Suprapubic skin (tissue), 4 donors: ENCODE results near the gene DIP2C. TPM values are rescaled to one million over a fixed set of nuclear protein-coding genes. Genes with fewer than 3 reads are reported as not detected.
"Not testable (repeated sequence)": the region's sequence is repeated elsewhere in the genome, so short reads cannot be mapped to it uniquely, and the experiment has no call there.

ENCODE experiments used
- DNase-seq, 2 donors: peaks; one replicate each; pipeline ENCODE4 v3.0.0-alpha.2; 2019; ENCODE audit warnings: low spot score in 2 of 2
- H3K27ac ChIP-seq: fragments of 200-600 bp; sonication (generic); one replicate; pipeline ENCODE4 v1.5.1; 2019
- H3K27me3 ChIP-seq: fragments of 200-600 bp; sonication (generic); one replicate; pipeline ENCODE4 v1.5.1; 2019
- H3K36me3 ChIP-seq: fragments of 200-600 bp; sonication (generic); one replicate; pipeline ENCODE4 v1.5.1; 2019
- H3K4me1 ChIP-seq: fragments of 200-600 bp; sonication (generic); one replicate; pipeline ENCODE4 v1.5.1; 2019
- H3K4me3 ChIP-seq: fragments of 200-600 bp; sonication (generic); one replicate; pipeline ENCODE4 v1.5.1; 2019; ENCODE audit warnings: mild to moderate bottlenecking
- H3K9me3 ChIP-seq: fragments of 200-600 bp; sonication (generic); one replicate; pipeline ENCODE4 v1.5.1; 2019
- EP300 ChIP-seq: sonication (generic); formaldehyde crosslinking; IDR thresholded peaks from one replicate; pipeline ENCODE4 v1.6.1; 2017; ENCODE audit warnings: antibody characterized with exemption
- POLR2A ChIP-seq, 2 donors: fragments of 450-650 bp; IDR thresholded peaks; one replicate each; pipeline ENCODE4 v1.6.1; 2017; ENCODE audit warnings: antibody characterized with exemption in 2 of 2, mild to moderate bottlenecking in 2 of 2, moderate library complexity in 2 of 2
- POLR2AphosphoS5 ChIP-seq, 3 donors: sonication (generic); formaldehyde crosslinking; IDR thresholded peaks; one replicate each; pipeline ENCODE4 v1.6.1; 2017; ENCODE audit warnings: antibody characterized with exemption in 3 of 3
- WGBS: methylation state at CpG from one replicate; pipeline ENCODE4 v1.1.5; 2018; 5-methylcytosine and 5-hydroxymethylcytosine counted together
- total RNA-seq, 4 donors: library from RNA; depleted of rRNA; stranded (reverse); fragments of >200 nt; gene quantifications; one replicate each; pipeline ENCODE4 v1.1.0, GENCODE V29; 2016
- TF ChIP-seq, protein P1 (sequence below), 2 donors: fragments of 200-600 bp in 1 of 2; fragments of 450-650 bp in 1 of 2; sonication (generic) in 1 of 2; IDR thresholded peaks; one replicate each; pipeline ENCODE4 v1.5.1; 2016 to 2019; ENCODE audit warnings: antibody characterized with exemption in 2 of 2, mild to moderate bottlenecking in 1 of 2, moderate library complexity in 1 of 2

DIP2C gene
- total RNA-seq, 4 donors from 2014 or later = 6.7 to 23.3 (median 14.7) TPM

- Histone ChIP-seq H3K36me3 (no peaks in the 10 kb centered on the region), H3K27ac (no peak overlapping the region), H3K4me1 (peaks cover 21% of the 10 kb centered on the region), H3K4me3 (no peak overlapping the region), H3K27me3 (no peaks in the 10 kb centered on the region), H3K9me3 (no peaks in the 10 kb centered on the region)
- DNase-seq = no peak
- 89% methylated on average over 18 of the region's 18 CpGs for WGBS
- TF ChIP-seq, protein P1, sequence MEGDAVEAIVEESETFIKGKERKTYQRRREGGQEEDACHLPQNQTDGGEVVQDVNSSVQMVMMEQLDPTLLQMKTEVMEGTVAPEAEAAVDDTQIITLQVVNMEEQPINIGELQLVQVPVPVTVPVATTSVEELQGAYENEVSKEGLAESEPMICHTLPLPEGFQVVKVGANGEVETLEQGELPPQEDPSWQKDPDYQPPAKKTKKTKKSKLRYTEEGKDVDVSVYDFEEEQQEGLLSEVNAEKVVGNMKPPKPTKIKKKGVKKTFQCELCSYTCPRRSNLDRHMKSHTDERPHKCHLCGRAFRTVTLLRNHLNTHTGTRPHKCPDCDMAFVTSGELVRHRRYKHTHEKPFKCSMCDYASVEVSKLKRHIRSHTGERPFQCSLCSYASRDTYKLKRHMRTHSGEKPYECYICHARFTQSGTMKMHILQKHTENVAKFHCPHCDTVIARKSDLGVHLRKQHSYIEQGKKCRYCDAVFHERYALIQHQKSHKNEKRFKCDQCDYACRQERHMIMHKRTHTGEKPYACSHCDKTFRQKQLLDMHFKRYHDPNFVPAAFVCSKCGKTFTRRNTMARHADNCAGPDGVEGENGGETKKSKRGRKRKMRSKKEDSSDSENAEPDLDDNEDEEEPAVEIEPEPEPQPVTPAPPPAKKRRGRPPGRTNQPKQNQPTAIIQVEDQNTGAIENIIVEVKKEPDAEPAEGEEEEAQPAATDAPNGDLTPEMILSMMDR (IDR thresholded peaks at IDR 0.05) = no peak
- no peak for TF ChIP-seq POLR2A (IDR thresholded peaks at IDR 0.05)
Observed at GRCh38 chr10:513393-513792, 176.1 kb downstream of the DIP2C start.

DNA sequence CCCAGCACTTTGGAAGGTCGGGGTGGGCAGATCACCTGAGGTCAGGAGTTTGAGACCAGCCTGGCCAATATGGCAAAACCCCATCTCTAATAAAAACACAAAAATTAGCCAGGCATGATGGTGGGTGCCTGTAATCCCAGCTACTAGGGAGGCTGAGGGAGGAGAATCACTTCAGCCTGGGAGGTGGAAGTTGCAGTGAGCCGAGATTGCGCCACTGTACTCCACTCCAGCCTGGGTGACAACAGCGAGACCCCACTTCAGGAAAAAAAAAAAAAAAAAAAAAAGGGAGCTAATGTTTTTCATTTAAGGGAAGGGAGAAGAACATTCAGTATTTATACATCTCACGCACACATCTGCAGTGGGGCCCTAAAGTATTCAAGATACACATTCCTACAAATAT, 176.8 kb downstream of the DIP2C start:
- peaks cover 21% of the 10 kb centered on the region for H3K4me1 ChIP-seq
- not testable (repeated sequence) for DNase-seq, H3K27ac ChIP-seq, H3K4me3 ChIP-seq, H3K36me3 ChIP-seq, H3K27me3 ChIP-seq, H3K9me3 ChIP-seq
- WGBS = 96% methylated on average over 5 of the region's 5 CpGs

- no peak for DNase-seq
- Histone ChIP-seq H3K36me3 (no peaks in the 10 kb centered on the region), H3K4me1 (peaks cover 21% of the 10 kb centered on the region), H3K27ac (no peak overlapping the region), H3K27me3 (no peaks in the 10 kb centered on the region), H3K9me3 (no peaks in the 10 kb centered on the region), H3K4me3 (no peak overlapping the region)
- WGBS = 90% methylated on average over 14 of the region's 14 CpGs
- TF ChIP-seq, protein P1 (IDR thresholded peaks at IDR 0.05) = no peak
- TF ChIP-seq EP300 (no peak), POLR2AphosphoS5 (IDR thresholded peaks at IDR 0.05) (no peak), POLR2A (IDR thresholded peaks at IDR 0.05) (no peak)
Observed at GRCh38 chr10:511849-512191, 177.6 kb downstream of the DIP2C start.

GRCh38 chr10:511101-511848, 178.2 kb downstream of the DIP2C start:
- Histone ChIP-seq H3K4me3 (no peak overlapping the region), H3K4me1 (peaks cover 21% of the 10 kb centered on the region)
- TF ChIP-seq EP300 (no peak), POLR2A (IDR thresholded peaks at IDR 0.05) (no peak), POLR2AphosphoS5 (IDR thresholded peaks at IDR 0.05) (peak in 1 of 3 donors; percentile 72)
- TF ChIP-seq, protein P1 (IDR thresholded peaks at IDR 0.05) = peak; percentile 82 to 97

GRCh38 chr10:510415-510881, 179.0 kb downstream of the DIP2C start:
- no peak overlapping the region for H3K27ac ChIP-seq
- H3K4me1 ChIP-seq = peaks cover 21% of the 10 kb centered on the region
- DNase-seq = peak in 1 of 2 donors; percentile 48
- no peak overlapping the region for H3K4me3 ChIP-seq
- no peaks in the 10 kb centered on the region for H3K9me3 ChIP-seq
- no peak for TF ChIP-seq EP300
- 62% methylated on average over 17 of the region's 17 CpGs for WGBS
- H3K27me3 ChIP-seq = no peaks in the 10 kb centered on the region
- H3K36me3 ChIP-seq = no peaks in the 10 kb centered on the region

More at GRCh38 chr10:511101-511848, 178.2 kb downstream of the DIP2C start:
- H3K27ac ChIP-seq = no peak overlapping the region
- H3K9me3 ChIP-seq = no peaks in the 10 kb centered on the region
- WGBS = 24% methylated on average over 21 of the region's 21 CpGs
- H3K36me3 ChIP-seq = no peaks in the 10 kb centered on the region
- no peaks in the 10 kb centered on the region for H3K27me3 ChIP-seq
- DNase-seq = peak; percentile 94 to 95

GRCh38 chr10:509361-510102, 179.9 kb downstream of the DIP2C start:
- DNase-seq = peak in 1 of 2 donors; percentile 52
- H3K27ac ChIP-seq = no peak overlapping the region
- H3K4me3 ChIP-seq = no peak overlapping the region
- WGBS = 89% methylated on average over 26 of the region's 30 CpGs
- no peaks in the 10 kb centered on the region for H3K27me3 ChIP-seq
- no peaks in the 10 kb centered on the region for H3K36me3 ChIP-seq
- no peaks in the 10 kb centered on the region for H3K9me3 ChIP-seq
- H3K4me1 ChIP-seq = peaks cover 21% of the 10 kb centered on the region
- TF ChIP-seq POLR2A (IDR thresholded peaks at IDR 0.05) = no peak
- TF ChIP-seq EP300 = no peak
- TF ChIP-seq POLR2AphosphoS5 (IDR thresholded peaks at IDR 0.05) = no peak
- TF ChIP-seq, protein P1 (IDR thresholded peaks at IDR 0.05) = no peak
